SK-N-SH treated with all-trans-retinoic acid at 6 μM for 48 hours (cell line): ENCODE data around the gene PRKACA.

Source experiments
- ATAC-seq: fragments of 200-7000 bp; cut with Tn5 transposase; 3 replicates; pipeline ENCODE4 v1.9.1; 2020; ENCODE audit warnings: mild to moderate bottlenecking, moderate library complexity
- ARNTL ChIP-seq: fragments of 450-650 bp; formaldehyde crosslinking; IDR thresholded peaks from 2 replicates; pipeline ENCODE4 v1.5.0; 2020; ENCODE audit warnings: low read depth, mild to moderate bottlenecking, moderate library complexity, borderline replicate concordance
- BACH2 ChIP-seq: fragments of 250-450 bp; sonication (Bioruptor Pico); IDR thresholded peaks from 2 replicates; pipeline ENCODE4 v1.9.0; 2021; ENCODE audit warnings: mild to moderate bottlenecking, borderline replicate concordance
- CREB5 ChIP-seq: fragments of 250-450 bp; sonication (Bioruptor Pico); IDR thresholded peaks from 2 replicates; pipeline ENCODE4 v1.5.1; 2020; ENCODE audit warnings: low read depth, mild to moderate bottlenecking, moderate library complexity
- CSDC2 ChIP-seq: fragments of 250-450 bp; sonication (Bioruptor Pico); IDR thresholded peaks from 2 replicates; pipeline ENCODE4 v1.5.0; 2020; ENCODE audit warnings: mild to moderate bottlenecking, moderate library complexity
- CSRNP3 ChIP-seq: fragments of 250-450 bp; sonication (Bioruptor Pico); IDR thresholded peaks from 2 replicates; pipeline ENCODE4 v1.5.1; 2021; ENCODE audit warnings: mild to moderate bottlenecking, moderate library complexity
- ESRRG ChIP-seq: fragments of 250-450 bp; sonication (Bioruptor Pico); IDR thresholded peaks from 2 replicates; pipeline ENCODE4 v1.6.1; 2021; ENCODE audit warnings: mild to moderate bottlenecking
- GLIS3 ChIP-seq: fragments of 250-450 bp; sonication (Bioruptor Pico); IDR thresholded peaks from 2 replicates; pipeline ENCODE4 v1.5.0; 2020; ENCODE audit warnings: mild to moderate bottlenecking, moderate library complexity
- ISL1 ChIP-seq: fragments of 250-450 bp; sonication (Bioruptor Pico); IDR thresholded peaks from 2 replicates; pipeline ENCODE4 v2.1.2; 2022; ENCODE audit warnings: mild to moderate bottlenecking, moderate library complexity
- OSR1 ChIP-seq: fragments of 250-450 bp; sonication (Bioruptor Pico); IDR thresholded peaks from 2 replicates; pipeline ENCODE4 v1.8.0; 2022; ENCODE audit warnings: moderate library complexity, mild to moderate bottlenecking, inconsistent platforms
- PPARA ChIP-seq: fragments of 250-450 bp; sonication (Bioruptor Pico); IDR thresholded peaks from 2 replicates; pipeline ENCODE4 v1.5.0; 2020; ENCODE audit warnings: mild to moderate bottlenecking, borderline replicate concordance
- RARB ChIP-seq: fragments of 250-450 bp; sonication (Bioruptor Pico); IDR thresholded peaks from 2 replicates; pipeline ENCODE4 v1.8.0; 2021; ENCODE audit warnings: mild to moderate bottlenecking, moderate library complexity
- SNAI2 ChIP-seq: fragments of 250-450 bp; sonication (Bioruptor Pico); IDR thresholded peaks from 2 replicates; pipeline ENCODE4 v1.5.0; 2020; ENCODE audit warnings: mild to moderate bottlenecking, moderate library complexity
- TCF4 ChIP-seq: fragments of 250-450 bp; sonication (Bioruptor Pico); IDR thresholded peaks from 2 replicates; pipeline ENCODE4 v1.8.0; 2021; ENCODE audit warnings: mild to moderate bottlenecking, moderate library complexity, borderline replicate concordance
- TOX ChIP-seq: fragments of 250-450 bp; sonication (Bioruptor Pico); IDR thresholded peaks from 2 replicates; pipeline ENCODE4 v1.8.0; 2021; ENCODE audit warnings: mild to moderate bottlenecking, moderate library complexity, borderline replicate concordance
- ZC3H10 ChIP-seq: fragments of 250-450 bp; sonication (Bioruptor Pico); IDR thresholded peaks from 2 replicates; pipeline ENCODE4 v1.5.1; 2021; ENCODE audit warnings: mild to moderate bottlenecking, moderate library complexity
- ZFP3 ChIP-seq: fragments of 250-450 bp; sonication (Bioruptor Pico); IDR thresholded peaks from 2 replicates; pipeline ENCODE4 v1.5.0; 2020; ENCODE audit warnings: mild to moderate bottlenecking, moderate library complexity
- ZFP30 ChIP-seq: fragments of 450-650 bp; formaldehyde crosslinking; IDR thresholded peaks from 2 replicates; pipeline ENCODE4 v1.5.0; 2022; ENCODE audit warnings: mild to moderate bottlenecking, moderate library complexity
- ZNF8 ChIP-seq: fragments of 450-650 bp; formaldehyde crosslinking; IDR thresholded peaks from 2 replicates; pipeline ENCODE4 v1.5.0; 2020; ENCODE audit warnings: mild to moderate bottlenecking, moderate library complexity
- TF ChIP-seq, protein P1 (sequence below): fragments of 250-450 bp; sonication (Bioruptor Pico); IDR thresholded peaks from 2 replicates; pipeline ENCODE4 v1.5.0; 2020; ENCODE audit warnings: mild to moderate bottlenecking, moderate library complexity
- TF ChIP-seq, protein P2 (sequence below): fragments of 250-450 bp; sonication (Bioruptor Pico); IDR thresholded peaks from 2 replicates; pipeline ENCODE4 v1.8.0; 2021; ENCODE audit warnings: low read depth, mild to moderate bottlenecking, moderate library complexity, borderline replicate concordance
- TF ChIP-seq, protein P3 (sequence below): fragments of 250-450 bp; sonication (Bioruptor Pico); IDR thresholded peaks from 2 replicates; pipeline ENCODE4 v1.8.0; 2020; ENCODE audit warnings: mild to moderate bottlenecking, moderate library complexity, borderline replicate concordance

PRKACA gene

GRCh38 chr19:14059652-14060155 is 57.9 kb downstream of the PRKACA start:
- no peak for ATAC-seq
- TF ChIP-seq OSR1 (CRISPR knock-in tag) (no peak), CSDC2 (CRISPR knock-in tag) (no peak), ESRRG (CRISPR knock-in tag) (no peak), PPARA (CRISPR knock-in tag) (no peak), TCF4 (CRISPR knock-in tag) (no peak), BACH2 (CRISPR knock-in tag) (no peak), ZNF8 (CRISPR knock-in tag) (no peak), RARB (CRISPR knock-in tag) (no peak), SNAI2 (CRISPR knock-in tag) (no peak), ZFP30 (CRISPR knock-in tag) (no peak), ZFP3 (CRISPR knock-in tag) (no peak), TOX (CRISPR knock-in tag) (no peak), CSRNP3 (CRISPR knock-in tag) (no peak), GLIS3 (CRISPR knock-in tag) (no peak), ISL1 (CRISPR knock-in tag) (no peak), CREB5 (CRISPR knock-in tag) (no peak)
- TF ChIP-seq, protein P1, sequence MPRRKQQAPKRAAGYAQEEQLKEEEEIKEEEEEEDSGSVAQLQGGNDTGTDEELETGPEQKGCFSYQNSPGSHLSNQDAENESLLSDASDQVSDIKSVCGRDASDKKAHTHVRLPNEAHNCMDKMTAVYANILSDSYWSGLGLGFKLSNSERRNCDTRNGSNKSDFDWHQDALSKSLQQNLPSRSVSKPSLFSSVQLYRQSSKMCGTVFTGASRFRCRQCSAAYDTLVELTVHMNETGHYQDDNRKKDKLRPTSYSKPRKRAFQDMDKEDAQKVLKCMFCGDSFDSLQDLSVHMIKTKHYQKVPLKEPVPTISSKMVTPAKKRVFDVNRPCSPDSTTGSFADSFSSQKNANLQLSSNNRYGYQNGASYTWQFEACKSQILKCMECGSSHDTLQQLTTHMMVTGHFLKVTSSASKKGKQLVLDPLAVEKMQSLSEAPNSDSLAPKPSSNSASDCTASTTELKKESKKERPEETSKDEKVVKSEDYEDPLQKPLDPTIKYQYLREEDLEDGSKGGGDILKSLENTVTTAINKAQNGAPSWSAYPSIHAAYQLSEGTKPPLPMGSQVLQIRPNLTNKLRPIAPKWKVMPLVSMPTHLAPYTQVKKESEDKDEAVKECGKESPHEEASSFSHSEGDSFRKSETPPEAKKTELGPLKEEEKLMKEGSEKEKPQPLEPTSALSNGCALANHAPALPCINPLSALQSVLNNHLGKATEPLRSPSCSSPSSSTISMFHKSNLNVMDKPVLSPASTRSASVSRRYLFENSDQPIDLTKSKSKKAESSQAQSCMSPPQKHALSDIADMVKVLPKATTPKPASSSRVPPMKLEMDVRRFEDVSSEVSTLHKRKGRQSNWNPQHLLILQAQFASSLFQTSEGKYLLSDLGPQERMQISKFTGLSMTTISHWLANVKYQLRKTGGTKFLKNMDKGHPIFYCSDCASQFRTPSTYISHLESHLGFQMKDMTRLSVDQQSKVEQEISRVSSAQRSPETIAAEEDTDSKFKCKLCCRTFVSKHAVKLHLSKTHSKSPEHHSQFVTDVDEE (CRISPR knock-in tag), result no peak

DNA sequence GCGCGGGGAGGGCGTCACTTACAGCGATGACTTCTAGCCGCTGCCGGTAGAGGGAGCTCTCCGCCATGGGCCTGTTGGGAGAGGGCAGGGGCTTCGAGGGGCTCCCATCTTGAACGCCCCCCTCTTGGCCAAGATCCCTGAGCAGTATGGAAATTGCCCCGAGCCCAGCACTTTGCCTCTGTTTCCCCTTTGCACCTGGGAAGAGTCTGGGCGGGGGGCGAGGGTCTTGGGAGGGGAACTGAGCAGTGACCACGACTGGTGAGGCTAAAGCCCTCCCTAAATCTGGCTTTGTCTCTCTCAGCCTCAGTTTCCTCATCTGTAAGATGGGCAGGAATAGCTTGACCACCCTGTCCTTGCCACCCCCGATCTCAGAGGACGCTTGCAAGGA is 58.5 kb downstream of the PRKACA start:
- TF ChIP-seq SNAI2 (CRISPR knock-in tag) (no peak), ESRRG (CRISPR knock-in tag) (no peak), ZC3H10 (CRISPR knock-in tag) (no peak), CSDC2 (CRISPR knock-in tag) (no peak), ARNTL (CRISPR knock-in tag) (no peak), ZFP30 (CRISPR knock-in tag) (no peak), TCF4 (CRISPR knock-in tag) (no peak), ISL1 (CRISPR knock-in tag) (no peak)
- TF ChIP-seq, protein P1 (CRISPR knock-in tag), result no peak
- ATAC-seq, result peak; percentile 24; the same call in 1 of the 3 replicates

GRCh38 chr19:14058182-14059092 is 59.1 kb downstream of the PRKACA start:
- ATAC-seq, result no peak
- TF ChIP-seq CSDC2 (CRISPR knock-in tag), result no peak
- TF ChIP-seq, protein P2, sequence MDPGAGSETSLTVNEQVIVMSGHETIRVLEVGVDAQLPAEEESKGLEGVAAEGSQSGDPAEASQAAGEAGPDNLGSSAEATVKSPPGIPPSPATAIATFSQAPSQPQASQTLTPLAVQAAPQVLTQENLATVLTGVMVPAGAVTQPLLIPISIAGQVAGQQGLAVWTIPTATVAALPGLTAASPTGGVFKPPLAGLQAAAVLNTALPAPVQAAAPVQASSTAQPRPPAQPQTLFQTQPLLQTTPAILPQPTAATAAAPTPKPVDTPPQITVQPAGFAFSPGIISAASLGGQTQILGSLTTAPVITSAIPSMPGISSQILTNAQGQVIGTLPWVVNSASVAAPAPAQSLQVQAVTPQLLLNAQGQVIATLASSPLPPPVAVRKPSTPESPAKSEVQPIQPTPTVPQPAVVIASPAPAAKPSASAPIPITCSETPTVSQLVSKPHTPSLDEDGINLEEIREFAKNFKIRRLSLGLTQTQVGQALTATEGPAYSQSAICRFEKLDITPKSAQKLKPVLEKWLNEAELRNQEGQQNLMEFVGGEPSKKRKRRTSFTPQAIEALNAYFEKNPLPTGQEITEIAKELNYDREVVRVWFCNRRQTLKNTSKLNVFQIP (CRISPR knock-in tag), result no peak
- TF ChIP-seq OSR1 (CRISPR knock-in tag), result no peak
- no peak for TF ChIP-seq RARB (CRISPR knock-in tag)
- TF ChIP-seq ZNF8 (CRISPR knock-in tag), result no peak
- TF ChIP-seq GLIS3 (CRISPR knock-in tag), result no peak
- TF ChIP-seq ZFP30 (CRISPR knock-in tag), result no peak
- TF ChIP-seq, protein P3, sequence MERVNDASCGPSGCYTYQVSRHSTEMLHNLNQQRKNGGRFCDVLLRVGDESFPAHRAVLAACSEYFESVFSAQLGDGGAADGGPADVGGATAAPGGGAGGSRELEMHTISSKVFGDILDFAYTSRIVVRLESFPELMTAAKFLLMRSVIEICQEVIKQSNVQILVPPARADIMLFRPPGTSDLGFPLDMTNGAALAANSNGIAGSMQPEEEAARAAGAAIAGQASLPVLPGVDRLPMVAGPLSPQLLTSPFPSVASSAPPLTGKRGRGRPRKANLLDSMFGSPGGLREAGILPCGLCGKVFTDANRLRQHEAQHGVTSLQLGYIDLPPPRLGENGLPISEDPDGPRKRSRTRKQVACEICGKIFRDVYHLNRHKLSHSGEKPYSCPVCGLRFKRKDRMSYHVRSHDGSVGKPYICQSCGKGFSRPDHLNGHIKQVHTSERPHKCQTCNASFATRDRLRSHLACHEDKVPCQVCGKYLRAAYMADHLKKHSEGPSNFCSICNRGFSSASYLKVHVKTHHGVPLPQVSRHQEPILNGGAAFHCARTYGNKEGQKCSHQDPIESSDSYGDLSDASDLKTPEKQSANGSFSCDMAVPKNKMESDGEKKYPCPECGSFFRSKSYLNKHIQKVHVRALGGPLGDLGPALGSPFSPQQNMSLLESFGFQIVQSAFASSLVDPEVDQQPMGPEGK (CRISPR knock-in tag), result no peak
